Inferior parietal cortex (tissue), 1 donor: ENCODE data around the gene DNAJC7.
"Not testable (repeated sequence)": the region's sequence is repeated elsewhere in the genome, so short reads cannot be mapped to it uniquely, and the experiment has no call there.

Source experiments
- DNase-seq: peaks from one replicate; pipeline ENCODE4 v3.0.0-alpha.2; 2016; ENCODE audit errors: extremely low spot score

Gene DNAJC7

GRCh38 chr17:42040818-42041217, 23.6 kb upstream of the DNAJC7 start:
- no peak for DNase-seq

GRCh38 chr17:42039794-42040763, 22.8 kb upstream of the DNAJC7 start:
- DNase-seq, result no peak

- DNase-seq, result no peak
Measured at GRCh38 chr17:42038221-42038973, 21.2 kb upstream of the DNAJC7 start.

- DNase-seq, result no peak
Measured at GRCh38 chr17:42034059-42034458, 16.8 kb upstream of the DNAJC7 start.

GRCh38 chr17:42031584-42031983, 14.3 kb upstream of the DNAJC7 start:
- DNase-seq, result no peak

- DNase-seq, result no peak
Measured at GRCh38 chr17:42028791-42029127, 11.5 kb upstream of the DNAJC7 start.

- no peak for DNase-seq
Measured at GRCh38 chr17:42027961-42028790, 10.9 kb upstream of the DNAJC7 start.

- no peak for DNase-seq
Measured at GRCh38 chr17:42027590-42027889, 10.3 kb upstream of the DNAJC7 start.

GRCh38 chr17:42026857-42027589, 9.8 kb upstream of the DNAJC7 start:
- DNase-seq, result no peak

- DNase-seq, result no peak
Measured at GRCh38 chr17:42025936-42026335, 8.7 kb upstream of the DNAJC7 start.

- no peak for DNase-seq
Measured at GRCh38 chr17:42025191-42025579, 7.9 kb upstream of the DNAJC7 start.

GRCh38 chr17:42023524-42024349, 6.5 kb upstream of the DNAJC7 start:
- DNase-seq, result no peak

GRCh38 chr17:42020845-42021244, 3.6 kb upstream of the DNAJC7 start:
- DNase-seq, result not testable (repeated sequence)

GRCh38 chr17:42019509-42020404, 2.5 kb upstream of the DNAJC7 start, which contains the start of gene NKIRAS2:
Gene NKIRAS2 (plus strand): TSS chr17:42020090. CDS start chr17:42021578, 1,488 bp downstream.
- DNase-seq, result peak; percentile 74

- DNase-seq, result no peak
Measured at GRCh38 chr17:42018988-42019387, 1.7 kb upstream of the DNAJC7 start.

GRCh38 chr17:42018339-42018738, 1.1 kb upstream of the DNAJC7 start:
- no peak for DNase-seq

- no peak for DNase-seq
Measured at GRCh38 chr17:42017866-42018200, 594 bp upstream of the DNAJC7 start.

- DNase-seq, result no peak
Measured at GRCh38 chr17:42016411-42016831, 818 bp downstream of the DNAJC7 start.

- not testable (repeated sequence) for DNase-seq
Measured at GRCh38 chr17:42013740-42014139, 3.5 kb downstream of the DNAJC7 start.

- DNase-seq, result not testable (repeated sequence)
Measured at GRCh38 chr17:42012363-42012762, 4.9 kb downstream of the DNAJC7 start.
